ENCODE data around the gene HCFC1R1.
"Not testable (repeated sequence)": the region's sequence is repeated elsewhere in the genome, so short reads cannot be mapped to it uniquely, and the experiment has no call there.

Gene HCFC1R1

GRCh38 chr16:3059723-3060242 lies 36.0 kb upstream of the HCFC1R1 start:
- DNase-seq (ENCODE audit: low read depth), result no peak
- peak overlapping the region; percentile 29 for H3K4me3 ChIP-seq (replicated peaks; ENCODE audit: low read depth, low read length)
- TF ChIP-seq CTCF (IDR thresholded peaks at IDR 0.05; ENCODE audit: low read length, missing control alignments), result no peak

- H3K4me3 ChIP-seq (replicated peaks; ENCODE audit: low read depth, low read length), result peak overlapping the region; percentile 77
- DNase-seq (ENCODE audit: low read depth), result peak; percentile 86
Measured at GRCh38 chr16:3059041-3059722, 35.4 kb upstream of the HCFC1R1 start.

GRCh38 chr16:3058139-3059030 lies 34.6 kb upstream of the HCFC1R1 start:
- DNase-seq (ENCODE audit: low read depth), result peak; percentile 23
- TF ChIP-seq CTCF (IDR thresholded peaks at IDR 0.05; ENCODE audit: low read length, missing control alignments), result no peak
- H3K4me3 ChIP-seq (replicated peaks; ENCODE audit: low read depth, low read length), result peak overlapping the region; percentile 77

More at GRCh38 chr16:3059041-3059722, 35.4 kb upstream of the HCFC1R1 start:
- TF ChIP-seq CTCF (IDR thresholded peaks at IDR 0.05; ENCODE audit: low read length, missing control alignments), result peak; percentile 37

GRCh38 chr16:3057181-3058138 lies 33.7 kb upstream of the HCFC1R1 start:
- no peak for TF ChIP-seq CTCF (IDR thresholded peaks at IDR 0.05; ENCODE audit: low read length, missing control alignments)
- H3K4me3 ChIP-seq (replicated peaks; ENCODE audit: low read depth, low read length), result peak overlapping the region; percentile 7
- no peak for DNase-seq (ENCODE audit: low read depth)

- H3K4me3 ChIP-seq (replicated peaks; ENCODE audit: low read depth, low read length), result no peak overlapping the region
- DNase-seq (ENCODE audit: low read depth), result no peak
- no peak for TF ChIP-seq CTCF (IDR thresholded peaks at IDR 0.05; ENCODE audit: low read length, missing control alignments)
Measured at GRCh38 chr16:3056336-3057180, 32.8 kb upstream of the HCFC1R1 start.

GRCh38 chr16:3055734-3056115 lies 32.0 kb upstream of the HCFC1R1 start:
- not testable (repeated sequence) for DNase-seq (ENCODE audit: low read depth); H3K4me3 ChIP-seq (replicated peaks; ENCODE audit: low read depth, low read length)

Measured in fibroblast of pulmonary artery (primary cell).